ENCODE data around the gene PDE8B. TPM values are rescaled to one million over a fixed set of nuclear protein-coding genes. Genes with fewer than 3 reads are reported as not detected.

The PDE8B gene
- total and polyA plus RNA-seq, 2 donors (not counting 1 experiment from before 2014, with no cell fraction given), result 0.07 TPM; not detected in 1

DNA sequence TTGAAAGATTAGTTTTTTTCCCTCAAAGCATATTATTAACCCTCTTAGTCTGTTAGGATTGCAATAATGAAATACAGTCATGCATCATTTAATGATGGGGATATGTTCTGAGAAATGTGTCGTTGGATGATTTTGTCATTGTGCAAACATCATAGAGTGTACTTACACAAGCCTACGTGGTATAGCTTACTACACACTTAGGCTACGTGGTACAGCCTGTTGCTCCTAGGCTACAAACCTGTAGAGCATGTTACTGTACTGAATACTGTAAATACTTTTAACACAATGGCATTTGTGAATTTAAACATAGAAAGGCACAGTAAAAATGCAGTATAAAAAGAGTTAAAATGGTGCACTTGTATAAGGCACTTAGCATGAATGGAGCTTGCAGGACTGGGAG is 132.7 kb downstream of the PDE8B start:
- H3K27ac ChIP-seq (ENCODE audit: low read length in 2 of 2), result no peak overlapping the region
- ChIA-PET CTCF (interaction anchor here (0.6 kb wide), 1 partner anchor 8 kb away, joined by 3 read pairs; no protein-coding TSS in a partner anchor), POLR2A (no interaction called here)
- no peak overlapping the region for H3K4me2 ChIP-seq (replicated peaks; ENCODE audit: low read depth, low read length, poor library complexity, severe bottlenecking)
- no peaks in the 10 kb centered on the region for H3K9me3 Mint-ChIP-seq (ENCODE audit: insufficient read depth)
- ATAC-seq (ENCODE audit: low read depth) (no peak), DNase-seq (no peak)
- no peak overlapping the region for H3K4me3 Mint-ChIP-seq
- no peaks in the 10 kb centered on the region for H4K20me1 ChIP-seq (ENCODE audit: control insufficient read depth, insufficient read depth, low read length, poor library complexity, severe bottlenecking)
- no peak for TF ChIP-seq EZH2 (IDR thresholded peaks at IDR 0.05; ENCODE audit: borderline replicate concordance, insufficient read depth, low read depth, low read length, poor library complexity, severe bottlenecking)
- TF ChIP-seq, protein P1, sequence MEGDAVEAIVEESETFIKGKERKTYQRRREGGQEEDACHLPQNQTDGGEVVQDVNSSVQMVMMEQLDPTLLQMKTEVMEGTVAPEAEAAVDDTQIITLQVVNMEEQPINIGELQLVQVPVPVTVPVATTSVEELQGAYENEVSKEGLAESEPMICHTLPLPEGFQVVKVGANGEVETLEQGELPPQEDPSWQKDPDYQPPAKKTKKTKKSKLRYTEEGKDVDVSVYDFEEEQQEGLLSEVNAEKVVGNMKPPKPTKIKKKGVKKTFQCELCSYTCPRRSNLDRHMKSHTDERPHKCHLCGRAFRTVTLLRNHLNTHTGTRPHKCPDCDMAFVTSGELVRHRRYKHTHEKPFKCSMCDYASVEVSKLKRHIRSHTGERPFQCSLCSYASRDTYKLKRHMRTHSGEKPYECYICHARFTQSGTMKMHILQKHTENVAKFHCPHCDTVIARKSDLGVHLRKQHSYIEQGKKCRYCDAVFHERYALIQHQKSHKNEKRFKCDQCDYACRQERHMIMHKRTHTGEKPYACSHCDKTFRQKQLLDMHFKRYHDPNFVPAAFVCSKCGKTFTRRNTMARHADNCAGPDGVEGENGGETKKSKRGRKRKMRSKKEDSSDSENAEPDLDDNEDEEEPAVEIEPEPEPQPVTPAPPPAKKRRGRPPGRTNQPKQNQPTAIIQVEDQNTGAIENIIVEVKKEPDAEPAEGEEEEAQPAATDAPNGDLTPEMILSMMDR (IDR thresholded peaks at IDR 0.05), result no peak
- no peaks in the 10 kb centered on the region for H3K79me2 ChIP-seq (ENCODE audit: control insufficient read depth, insufficient read depth, low read length)
- no peak overlapping the region for H3K4me3 ChIP-seq (ENCODE audit: control extremely low read depth in 1 of 5, extremely low read depth in 1 of 5, insufficient read depth in 1 of 5, low read depth in 2 of 5, low read length in 4 of 5)
- no peak overlapping the region for H3K27ac Mint-ChIP-seq
- no peaks in the 10 kb centered on the region for H3K4me1 ChIP-seq (ENCODE audit: control insufficient read depth in 2 of 2, insufficient read depth in 2 of 2, low read length in 2 of 2)
- no peak overlapping the region for H3K9ac ChIP-seq (ENCODE audit: low read length)
- no peaks in the 10 kb centered on the region for H3K4me1 Mint-ChIP-seq
- H3K27me3 Mint-ChIP-seq, result no peaks in the 10 kb centered on the region
- H3K27me3 ChIP-seq (replicated peaks in 1 of 4; ENCODE audit: control extremely low read depth in 1 of 4, control insufficient read depth in 3 of 4, insufficient read depth in 4 of 4, low read length in 3 of 4), result no peaks in the 10 kb centered on the region
- H2AFZ ChIP-seq (ENCODE audit: insufficient read depth, low read depth, low read length, poor library complexity, severe bottlenecking), result no peak overlapping the region
- no CpG with 5 or more reads among the region's 3 CpGs for WGBS (ENCODE audit: insufficient coverage)
- no peaks in the 10 kb centered on the region for H3K36me3 ChIP-seq (replicated peaks in 1 of 2; ENCODE audit: control extremely low read depth in 1 of 2, control insufficient read depth in 1 of 2, extremely low read depth in 1 of 2, insufficient read depth in 2 of 2, low read length in 1 of 2)
- H3K9me3 ChIP-seq (ENCODE audit: control extremely low read depth in 1 of 3, control insufficient read depth in 2 of 3, insufficient read depth in 1 of 3, low read length in 2 of 3), result no peaks in the 10 kb centered on the region
- intact Hi-C loops (cut with micrococcal nuclease), result no loop called here

DNA sequence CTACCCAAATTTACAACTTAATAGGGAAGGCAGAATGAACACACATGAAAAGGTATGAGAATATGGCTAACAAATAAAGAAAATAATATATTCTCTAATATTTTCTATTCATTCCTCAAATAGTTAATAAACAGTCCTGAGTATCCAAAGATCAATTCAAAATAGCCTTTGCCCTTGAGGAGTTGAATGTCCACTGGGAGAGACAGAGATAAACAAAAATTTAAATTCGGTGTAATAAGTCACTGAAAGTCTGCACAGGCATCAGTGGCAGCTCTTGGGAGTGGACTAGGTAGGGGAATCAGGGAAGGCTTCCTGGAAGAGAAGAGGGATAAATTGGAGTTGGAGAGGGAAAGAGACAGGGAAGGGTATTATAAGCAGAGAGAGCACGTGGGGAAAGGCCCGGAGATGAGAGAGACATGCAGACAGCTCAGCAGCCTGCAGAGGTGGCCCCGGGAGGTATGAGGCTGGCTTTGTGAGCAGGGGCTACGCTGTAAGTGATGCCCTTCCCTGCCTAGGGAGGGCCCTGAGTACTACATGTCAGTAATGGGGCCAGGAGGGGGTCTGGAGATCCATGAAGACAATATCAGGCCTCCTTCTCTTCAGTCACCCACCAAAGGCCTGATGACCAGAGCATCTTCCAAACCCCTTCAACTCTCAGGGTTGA is 137.1 kb downstream of the PDE8B start:
- no peaks in the 10 kb centered on the region for H3K9me3 Mint-ChIP-seq (ENCODE audit: insufficient read depth)
- H3K27me3 Mint-ChIP-seq, result no peaks in the 10 kb centered on the region
- Histone ChIP-seq H2AFZ (ENCODE audit: insufficient read depth, low read depth, low read length, poor library complexity, severe bottlenecking) (no peak overlapping the region), H4K20me1 (ENCODE audit: control insufficient read depth, insufficient read depth, low read length, poor library complexity, severe bottlenecking) (no peaks in the 10 kb centered on the region), H3K79me2 (ENCODE audit: control insufficient read depth, insufficient read depth, low read length) (no peaks in the 10 kb centered on the region), H3K4me3 (ENCODE audit: control extremely low read depth in 1 of 5, extremely low read depth in 1 of 5, insufficient read depth in 1 of 5, low read depth in 2 of 5, low read length in 4 of 5) (no peak overlapping the region), H3K27ac (ENCODE audit: low read length in 2 of 2) (no peak overlapping the region), H3K4me1 (ENCODE audit: control insufficient read depth in 2 of 2, insufficient read depth in 2 of 2, low read length in 2 of 2) (no peaks in the 10 kb centered on the region), H3K4me2 (replicated peaks; ENCODE audit: low read depth, low read length, poor library complexity, severe bottlenecking) (no peak overlapping the region), H3K36me3 (replicated peaks in 1 of 2; ENCODE audit: control extremely low read depth in 1 of 2, control insufficient read depth in 1 of 2, extremely low read depth in 1 of 2, insufficient read depth in 2 of 2, low read length in 1 of 2) (no peaks in the 10 kb centered on the region), H3K9ac (ENCODE audit: low read length) (no peak overlapping the region), H3K27me3 (replicated peaks in 1 of 4; ENCODE audit: control extremely low read depth in 1 of 4, control insufficient read depth in 3 of 4, insufficient read depth in 4 of 4, low read length in 3 of 4) (peaks cover 0 to 2% (median 0%) of the 10 kb centered on the region in 4 experiments), H3K9me3 (ENCODE audit: control extremely low read depth in 1 of 3, control insufficient read depth in 2 of 3, insufficient read depth in 1 of 3, low read length in 2 of 3) (no peaks in the 10 kb centered on the region)
- ChIA-PET POLR2A (no interaction called here), CTCF (no interaction called here)
- ATAC-seq (ENCODE audit: low read depth) (no peak), DNase-seq (no peak)
- no peak overlapping the region for H3K4me3 Mint-ChIP-seq
- H3K4me1 Mint-ChIP-seq, result no peaks in the 10 kb centered on the region
- 95% methylated on average over 4 of the region's 5 CpGs for WGBS (ENCODE audit: insufficient coverage)
- TF ChIP-seq, protein P1 (IDR thresholded peaks at IDR 0.05), result no peak
- H3K27ac Mint-ChIP-seq, result no peak overlapping the region
- intact Hi-C loops (cut with micrococcal nuclease), result no loop called here
